Ishikawa (cell line): ENCODE data around the gene UBE2I.

Experiments
- CEBPB ChIP-seq: IDR thresholded peaks from 2 replicates; pipeline ENCODE4 v1.6.1; 2012
- CREB1 ChIP-seq: IDR thresholded peaks from 2 replicates; pipeline ENCODE4 v1.6.1; 2012; ENCODE audit warnings: low read depth
- EGR1 ChIP-seq: IDR thresholded peaks from 2 replicates; pipeline ENCODE4 v1.6.1; 2012
- EP300 ChIP-seq: IDR thresholded peaks from 2 replicates; pipeline ENCODE4 v1.6.1; 2012; ENCODE audit warnings: borderline replicate concordance
- FOXM1 ChIP-seq: IDR thresholded peaks from 2 replicates; pipeline ENCODE4 v1.6.1; 2012; ENCODE audit warnings: low read depth, borderline replicate concordance
- MAX ChIP-seq: IDR thresholded peaks from 2 replicates; pipeline ENCODE4 v1.6.1; 2012
- NFIC ChIP-seq: IDR thresholded peaks from 2 replicates; pipeline ENCODE4 v1.6.1; 2012
- RAD21 ChIP-seq: IDR thresholded peaks from 2 replicates; pipeline ENCODE4 v1.6.1; 2012; ENCODE audit warnings: low read depth
- REST ChIP-seq: IDR thresholded peaks from 2 replicates; pipeline ENCODE4 v1.6.1; 2012; ENCODE audit warnings: low read depth, mild to moderate bottlenecking
- TAF1 ChIP-seq: IDR thresholded peaks from 2 replicates; pipeline ENCODE4 v1.6.1; 2012; ENCODE audit warnings: low read depth, mild to moderate bottlenecking
- TCF12 ChIP-seq: IDR thresholded peaks from 2 replicates; pipeline ENCODE4 v1.6.1; 2012; ENCODE audit warnings: low read depth
- TEAD4 ChIP-seq: IDR thresholded peaks from 2 replicates; pipeline ENCODE4 v1.6.1; 2012
- USF1 ChIP-seq: IDR thresholded peaks from 2 replicates; pipeline ENCODE4 v1.6.1; 2012
- YY1 ChIP-seq: IDR thresholded peaks from 2 replicates; pipeline ENCODE4 v1.6.1; 2012; ENCODE audit warnings: low read depth
- ZBTB7A ChIP-seq: IDR thresholded peaks from 2 replicates; pipeline ENCODE4 v1.6.1; 2012; ENCODE audit warnings: low read depth

Gene UBE2I

DNA sequence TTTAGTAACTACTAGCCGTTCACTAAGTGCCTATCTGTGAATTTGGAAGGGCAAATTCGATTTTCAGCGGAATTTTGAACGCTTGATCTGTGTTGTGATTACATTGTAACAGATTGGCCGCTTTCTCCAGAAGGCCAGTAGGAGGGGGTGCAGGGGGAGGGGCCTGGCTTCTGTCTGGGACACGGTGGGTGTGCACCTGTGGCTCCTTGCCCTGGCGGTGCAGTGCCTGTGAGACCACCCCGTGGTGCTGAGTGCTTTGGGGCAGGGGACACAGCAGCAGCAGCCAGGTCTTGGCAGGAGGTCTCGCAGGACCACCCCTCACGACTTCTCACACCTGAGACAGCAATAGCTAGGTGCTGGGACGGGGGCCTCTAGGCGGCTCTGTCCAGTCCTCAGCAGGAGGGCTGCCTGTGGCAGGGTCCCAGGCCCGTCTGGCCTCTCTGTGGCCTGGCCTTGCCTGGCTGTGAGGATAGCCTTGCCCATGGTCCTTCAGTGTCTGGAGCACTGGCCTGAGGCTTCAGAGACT is 1.8 kb downstream of the UBE2I start:
- TF ChIP-seq TAF1 (no peak), TCF12 (no peak), CREB1 (no peak), MAX (no peak), EGR1 (no peak), REST (no peak), CEBPB (no peak), RAD21 (no peak), EP300 (no peak), NFIC (no peak), YY1 (no peak), FOXM1 (no peak), USF1 (no peak), ZBTB7A (no peak), TEAD4 (no peak)

GRCh38 chr16:1311738-1312466 is 2.5 kb downstream of the UBE2I start:
- no peak for TF ChIP-seq MAX
- no peak for TF ChIP-seq TEAD4
- TF ChIP-seq EGR1: no peak
- no peak for TF ChIP-seq REST
- no peak for TF ChIP-seq CREB1

DNA sequence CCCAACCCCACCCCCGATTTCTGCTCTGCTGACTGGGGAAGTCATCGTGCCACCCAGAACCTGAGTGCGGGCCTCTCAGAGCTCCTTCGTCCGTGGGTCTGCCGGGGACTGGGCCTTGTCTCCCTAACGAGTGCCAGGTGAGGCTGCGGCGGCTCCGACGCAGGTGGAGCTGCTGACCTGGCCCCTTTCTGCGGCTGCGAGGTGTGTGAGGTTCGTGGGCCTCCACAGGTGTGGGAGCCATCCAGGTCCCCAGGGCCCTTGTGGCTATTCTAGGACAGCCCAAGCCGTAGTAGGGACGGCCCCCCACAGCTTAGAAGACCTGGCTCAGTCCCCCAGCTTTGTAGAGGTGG is 3.0 kb downstream of the UBE2I start:
- TF ChIP-seq TCF12 (no peak), CEBPB (no peak), YY1 (no peak), EGR1 (no peak), TAF1 (no peak)

DNA sequence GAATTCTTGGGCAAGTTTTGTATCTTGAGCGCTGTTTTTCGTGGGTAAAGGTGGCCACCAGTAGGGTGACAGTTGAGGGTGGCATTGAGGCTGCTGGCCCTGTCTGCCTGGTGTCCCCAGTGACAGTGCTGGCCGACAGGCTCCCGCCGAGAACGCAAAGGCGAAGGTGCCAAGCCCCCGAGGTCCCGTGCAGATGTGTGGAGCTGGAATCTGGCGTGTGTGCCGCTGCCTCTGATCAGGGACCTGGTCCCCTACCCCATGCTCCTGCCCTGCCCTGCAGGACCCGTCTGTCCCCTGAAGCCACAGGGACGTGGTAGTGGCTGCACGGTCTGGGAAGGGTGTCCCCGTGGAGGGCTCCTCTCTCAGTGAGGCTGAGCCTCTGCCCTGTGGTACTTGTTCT is 3.5 kb downstream of the UBE2I start:
- no peak for TF ChIP-seq NFIC
- no peak for TF ChIP-seq EGR1
- TF ChIP-seq RAD21: no peak
- no peak for TF ChIP-seq TEAD4
- no peak for TF ChIP-seq TAF1

DNA sequence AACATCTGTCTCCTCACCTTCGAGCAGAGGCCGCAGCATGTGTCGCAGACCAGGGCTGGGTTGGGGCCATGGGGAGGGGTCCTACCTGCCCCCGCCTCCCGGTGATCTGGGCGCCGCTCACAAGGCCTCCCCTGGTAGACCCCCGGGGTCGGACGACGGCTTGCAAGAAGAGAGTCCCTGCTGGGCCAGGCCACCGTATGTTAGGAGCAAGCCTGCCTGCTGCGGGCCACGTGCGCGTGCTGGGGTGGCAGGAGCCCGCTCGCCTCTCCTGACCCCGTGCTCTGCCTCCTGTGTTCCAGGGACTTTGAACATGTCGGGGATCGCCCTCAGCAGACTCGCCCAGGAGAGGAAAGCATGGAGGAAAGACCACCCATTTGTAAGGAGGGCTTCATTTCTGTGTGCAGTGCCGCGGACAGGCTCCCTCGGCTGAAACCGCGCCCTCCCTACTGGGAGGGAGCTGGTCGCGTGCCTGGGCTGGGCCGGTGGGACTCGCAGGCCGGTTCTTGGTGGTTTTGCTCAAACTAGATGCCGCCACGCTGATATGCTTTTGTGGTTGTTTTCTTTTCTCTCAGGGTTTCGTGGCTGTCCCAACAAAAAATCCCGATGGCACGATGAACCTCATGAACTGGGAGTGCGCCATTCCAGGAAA is 4.4 kb downstream of the UBE2I start:
- TF ChIP-seq TAF1: no peak
- no peak for TF ChIP-seq ZBTB7A
- TF ChIP-seq TEAD4: no peak
- TF ChIP-seq EP300: no peak
- no peak for TF ChIP-seq NFIC
- TF ChIP-seq REST: no peak
- TF ChIP-seq CREB1: no peak
- no peak for TF ChIP-seq MAX
- TF ChIP-seq USF1: no peak
- TF ChIP-seq CEBPB: no peak
- TF ChIP-seq TCF12: no peak
- TF ChIP-seq EGR1: no peak
